Neuronal stem cell (in vitro differentiated cells): ENCODE data around the gene CXCR5.

Experiments
- DNase-seq: peaks from one replicate; pipeline ENCODE4 v3.0.0-alpha.2; 2013; ENCODE audit warnings: low spot score
- H2AFZ ChIP-seq: one replicate; pipeline ENCODE4 v1.6.1; 2013; ENCODE audit warnings: mild to moderate bottlenecking, low read length, inconsistent platforms
- H2AK5ac ChIP-seq: 2 replicates; pipeline ENCODE4 v1.6.1; 2013; ENCODE audit warnings: low read depth, mild to moderate bottlenecking, inconsistent platforms, low read length, moderate library complexity, mixed read lengths
- H2BK120ac ChIP-seq: 2 replicates; pipeline ENCODE4 v1.6.1; 2013; ENCODE audit warnings: low read depth, mild to moderate bottlenecking, inconsistent platforms, low read length, moderate library complexity, mixed read lengths
- H2BK12ac ChIP-seq: one replicate; pipeline ENCODE4 v1.6.1; 2013; ENCODE audit warnings: low read length, inconsistent platforms
- H2BK15ac ChIP-seq: 2 replicates; pipeline ENCODE4 v1.6.1; 2013; ENCODE audit warnings: mild to moderate bottlenecking, low read length, inconsistent platforms, mixed read lengths
- H2BK5ac ChIP-seq: one replicate; pipeline ENCODE4 v1.6.1; 2013; ENCODE audit warnings: inconsistent platforms, mild to moderate bottlenecking, low read length, moderate library complexity
- H3K14ac ChIP-seq: one replicate; pipeline ENCODE4 v1.6.1; 2013; ENCODE audit warnings: low read length, inconsistent platforms
- H3K18ac ChIP-seq: 2 replicates; pipeline ENCODE4 v1.6.1; 2013; ENCODE audit warnings: low read length, inconsistent platforms
- H3K23ac ChIP-seq: 2 replicates; pipeline ENCODE4 v1.6.1; 2013; ENCODE audit warnings: low read depth, mild to moderate bottlenecking, mixed read lengths, low read length, inconsistent platforms; ENCODE audit not compliant: poor library complexity
- H3K27ac ChIP-seq: replicated peaks from 3 replicates; pipeline ENCODE4 v1.5.1; 2013; ENCODE audit warnings: low read length, inconsistent platforms
- H3K27me3 ChIP-seq, 3 experiments: 2 replicates each; pipeline ENCODE4 v1.6.1; 2013; ENCODE audit warnings: low read length in 3 of 3, mild to moderate bottlenecking in 2 of 3, inconsistent platforms in 1 of 3, low read depth in 1 of 3, mixed read lengths in 1 of 3, moderate library complexity in 1 of 3; ENCODE audit not compliant: control insufficient read depth in 3 of 3, insufficient read depth in 3 of 3
- H3K36me3 ChIP-seq, 2 donors: replicated peaks in 1 of 2; 2 replicates each; pipeline ENCODE4 v1.6.1; 2013; ENCODE audit warnings: low read length in 2 of 2; ENCODE audit not compliant: control insufficient read depth in 2 of 2, insufficient read depth in 2 of 2
- H3K4ac ChIP-seq: 2 replicates; pipeline ENCODE4 v1.6.1; 2013; ENCODE audit warnings: inconsistent platforms, mild to moderate bottlenecking, low read length, moderate library complexity
- H3K4me1 ChIP-seq, 2 donors: 1 replicate in 1 of 2; 2 replicates in 1 of 2; pipeline ENCODE4 v1.6.1; 2013; ENCODE audit warnings: low read length in 2 of 2, low read depth in 1 of 2; ENCODE audit not compliant: control insufficient read depth in 2 of 2, insufficient read depth in 1 of 2
- H3K4me2 ChIP-seq: one replicate; pipeline ENCODE4 v1.6.1; 2013; ENCODE audit warnings: mild to moderate bottlenecking, low read length, inconsistent platforms; ENCODE audit not compliant: insufficient read depth, poor library complexity, severe bottlenecking
- H3K4me3 ChIP-seq, 2 donors: 2 replicates each; pipeline ENCODE4 v1.5.1; 2013; ENCODE audit warnings: low read length in 2 of 2, mild to moderate bottlenecking in 2 of 2, inconsistent platforms in 1 of 2, moderate library complexity in 1 of 2
- H3K79me1 ChIP-seq: one replicate; pipeline ENCODE4 v1.6.1; 2013; ENCODE audit warnings: low read depth, mild to moderate bottlenecking, inconsistent platforms, low read length, moderate library complexity
- H3K9ac ChIP-seq: one replicate; pipeline ENCODE4 v1.6.1; 2013; ENCODE audit warnings: mild to moderate bottlenecking, low read depth, low read length, inconsistent platforms; ENCODE audit not compliant: poor library complexity
- H3K9me3 ChIP-seq, 2 donors: replicated peaks in 1 of 2; 2 replicates each; pipeline versions ENCODE3 to v1.6.1; 2013; ENCODE audit warnings: low read length in 2 of 2, mild to moderate bottlenecking in 2 of 2, inconsistent platforms in 1 of 2, low read depth in 1 of 2, mixed read lengths in 1 of 2, moderate library complexity in 1 of 2; ENCODE audit not compliant: control insufficient read depth in 2 of 2, insufficient read depth in 1 of 2
- H4K8ac ChIP-seq: one replicate; pipeline ENCODE4 v1.6.1; 2013; ENCODE audit warnings: low read depth, mild to moderate bottlenecking, inconsistent platforms, low read length, moderate library complexity
- H4K91ac ChIP-seq: one replicate; pipeline ENCODE4 v1.6.1; 2013; ENCODE audit warnings: low read length, low read depth, mild to moderate bottlenecking, inconsistent platforms; ENCODE audit not compliant: poor library complexity
- WGBS, 2 donors: extraction: QIAGEN DNeasy Blood & Tissue Kit; methylation state at CpG; one replicate each; pipeline ENCODE4 v1.1.7; 2013; ENCODE audit warnings: missing lambda C conversion rate in 2 of 2, mixed read lengths in 1 of 2; ENCODE audit not compliant: insufficient read length in 2 of 2, insufficient replicate concordance in 1 of 2; ENCODE audit errors: extremely low coverage in 2 of 2; 5-methylcytosine and 5-hydroxymethylcytosine counted together

The CXCR5 gene

GRCh38 chr11:118845369-118845768 is 38.3 kb upstream of the CXCR5 start:
- H2AFZ ChIP-seq = no peak overlapping the region
- H2BK15ac ChIP-seq = no peak overlapping the region
- no peak overlapping the region for H2BK12ac ChIP-seq
- H3K4ac ChIP-seq = no peak overlapping the region
- H2AK5ac ChIP-seq = no peak overlapping the region
- no peak overlapping the region for H3K4me2 ChIP-seq
- no peak overlapping the region for H2BK5ac ChIP-seq
- H4K8ac ChIP-seq = no peak overlapping the region
- H4K91ac ChIP-seq = no peak overlapping the region
- no peaks in the 10 kb centered on the region for H3K36me3 ChIP-seq
- peaks cover 0 to 3% of the 10 kb centered on the region in 2 donors for H3K4me1 ChIP-seq
- H3K14ac ChIP-seq = no peak overlapping the region
- H3K4me3 ChIP-seq = no peak overlapping the region
- DNase-seq = no peak
- no peak overlapping the region for H3K9ac ChIP-seq
- no peaks in the 10 kb centered on the region for H3K79me1 ChIP-seq
- no peaks in the 10 kb centered on the region for H3K27me3 ChIP-seq
- H3K9me3 ChIP-seq = no peaks in the 10 kb centered on the region
- no peak overlapping the region for H2BK120ac ChIP-seq
- H3K18ac ChIP-seq = no peak overlapping the region
- no peak overlapping the region for H3K27ac ChIP-seq
- H3K23ac ChIP-seq = no peak overlapping the region

GRCh38 chr11:118846181-118846935 is 37.3 kb upstream of the CXCR5 start:
- Histone ChIP-seq H3K9ac (no peak overlapping the region), H2BK12ac (no peak overlapping the region), H3K36me3 (no peaks in the 10 kb centered on the region), H3K27ac (no peak overlapping the region), H3K9me3 (no peaks in the 10 kb centered on the region), H2BK120ac (no peak overlapping the region), H4K8ac (no peak overlapping the region), H3K4ac (no peak overlapping the region), H2AFZ (no peak overlapping the region), H3K18ac (no peak overlapping the region), H3K4me2 (no peak overlapping the region), H3K4me1 (peaks cover 0 to 3% of the 10 kb centered on the region in 2 donors), H3K79me1 (no peaks in the 10 kb centered on the region), H2BK15ac (no peak overlapping the region), H4K91ac (no peak overlapping the region), H2AK5ac (no peak overlapping the region), H2BK5ac (no peak overlapping the region), H3K23ac (no peak overlapping the region), H3K14ac (no peak overlapping the region), H3K4me3 (no peak overlapping the region), H3K27me3 (no peaks in the 10 kb centered on the region)
- DNase-seq = no peak
- no CpG with 5 or more reads among the region's 3 CpGs for WGBS, 2 donors

- no peak for DNase-seq
- H3K18ac ChIP-seq = no peak overlapping the region
- H3K9ac ChIP-seq = no peak overlapping the region
- no peak overlapping the region for H2BK15ac ChIP-seq
- no peak overlapping the region for H3K14ac ChIP-seq
- H3K27ac ChIP-seq = no peak overlapping the region
- no peak overlapping the region for H4K91ac ChIP-seq
- no CpG with 5 or more reads among the region's 4 CpGs for WGBS, 2 donors
- H2BK12ac ChIP-seq = no peak overlapping the region
- H3K23ac ChIP-seq = no peak overlapping the region
- peaks cover 0 to 3% of the 10 kb centered on the region in 2 donors for H3K4me1 ChIP-seq
- no peaks in the 10 kb centered on the region for H3K79me1 ChIP-seq
- no peak overlapping the region for H4K8ac ChIP-seq
- no peak overlapping the region for H2BK120ac ChIP-seq
- no peak overlapping the region for H2AFZ ChIP-seq
- H3K4ac ChIP-seq = no peak overlapping the region
- H3K27me3 ChIP-seq = no peaks in the 10 kb centered on the region
- no peak overlapping the region for H2BK5ac ChIP-seq
- no peak overlapping the region for H3K4me3 ChIP-seq
- no peak overlapping the region for H2AK5ac ChIP-seq
- no peaks in the 10 kb centered on the region for H3K36me3 ChIP-seq
- no peak overlapping the region for H3K4me2 ChIP-seq
- H3K9me3 ChIP-seq = no peaks in the 10 kb centered on the region
These were observed 33.9 kb upstream of the CXCR5 start for GRCh38 chr11:118849825-118850224.

GRCh38 chr11:118851970-118852369 is 31.7 kb upstream of the CXCR5 start:
- H4K8ac ChIP-seq = no peak overlapping the region
- H2BK120ac ChIP-seq = no peak overlapping the region
- H3K79me1 ChIP-seq = no peaks in the 10 kb centered on the region
- H2BK12ac ChIP-seq = no peak overlapping the region
- DNase-seq = no peak
- H3K27ac ChIP-seq = no peak overlapping the region
- H3K4me1 ChIP-seq = no peaks in the 10 kb centered on the region
- no peak overlapping the region for H2BK15ac ChIP-seq
- no peak overlapping the region for H3K4ac ChIP-seq
- H2AFZ ChIP-seq = no peak overlapping the region
- no peak overlapping the region for H3K4me3 ChIP-seq
- no peak overlapping the region for H3K18ac ChIP-seq
- no CpG with 5 or more reads among the region's 3 CpGs for WGBS, 2 donors
- H4K91ac ChIP-seq = no peak overlapping the region
- no peak overlapping the region for H3K23ac ChIP-seq
- H2BK5ac ChIP-seq = no peak overlapping the region
- H3K14ac ChIP-seq = no peak overlapping the region
- no peak overlapping the region for H2AK5ac ChIP-seq
- H3K36me3 ChIP-seq = no peaks in the 10 kb centered on the region
- no peaks in the 10 kb centered on the region for H3K9me3 ChIP-seq
- H3K4me2 ChIP-seq = no peak overlapping the region
- H3K27me3 ChIP-seq = no peaks in the 10 kb centered on the region
- H3K9ac ChIP-seq = no peak overlapping the region
